KOPT-K1 (cell line): Measurements from ENCODE around the gene ZNF564.

Experiments used
- H3K27ac ChIP-seq: fragments of 200-600 bp; sonication (generic); 2 replicates; pipeline ENCODE4 v1.5.1; 2016; ENCODE audit warnings: antibody characterized with exemption, mild to moderate bottlenecking, low read depth, low read length; ENCODE audit not compliant: poor library complexity, severe bottlenecking
- H3K36me3 ChIP-seq: fragments of 200-600 bp; sonication (generic); 2 replicates; pipeline ENCODE4 v1.5.1; 2017; ENCODE audit warnings: antibody characterized with exemption, mild to moderate bottlenecking, low read length, moderate library complexity; ENCODE audit not compliant: insufficient read depth
- H3K9me3 ChIP-seq: fragments of 200-600 bp; sonication (generic); 2 replicates; pipeline ENCODE4 v1.5.1; 2017; ENCODE audit warnings: antibody characterized with exemption, low read length, mild to moderate bottlenecking; ENCODE audit not compliant: insufficient read depth, poor library complexity, severe bottlenecking

Gene ZNF564

GRCh38 chr19:12484011-12484370 lies 67.3 kb downstream of the ZNF564 start:
- Histone ChIP-seq H3K9me3 (no peaks in the 10 kb centered on the region), H3K27ac (peak overlapping the region; percentile 55), H3K36me3 (no peaks in the 10 kb centered on the region)

- Histone ChIP-seq H3K9me3 (no peaks in the 10 kb centered on the region), H3K27ac (peak overlapping the region; percentile 15), H3K36me3 (no peaks in the 10 kb centered on the region)
Observed at GRCh38 chr19:12482509-12482886, 68.8 kb downstream of the ZNF564 start.

DNA sequence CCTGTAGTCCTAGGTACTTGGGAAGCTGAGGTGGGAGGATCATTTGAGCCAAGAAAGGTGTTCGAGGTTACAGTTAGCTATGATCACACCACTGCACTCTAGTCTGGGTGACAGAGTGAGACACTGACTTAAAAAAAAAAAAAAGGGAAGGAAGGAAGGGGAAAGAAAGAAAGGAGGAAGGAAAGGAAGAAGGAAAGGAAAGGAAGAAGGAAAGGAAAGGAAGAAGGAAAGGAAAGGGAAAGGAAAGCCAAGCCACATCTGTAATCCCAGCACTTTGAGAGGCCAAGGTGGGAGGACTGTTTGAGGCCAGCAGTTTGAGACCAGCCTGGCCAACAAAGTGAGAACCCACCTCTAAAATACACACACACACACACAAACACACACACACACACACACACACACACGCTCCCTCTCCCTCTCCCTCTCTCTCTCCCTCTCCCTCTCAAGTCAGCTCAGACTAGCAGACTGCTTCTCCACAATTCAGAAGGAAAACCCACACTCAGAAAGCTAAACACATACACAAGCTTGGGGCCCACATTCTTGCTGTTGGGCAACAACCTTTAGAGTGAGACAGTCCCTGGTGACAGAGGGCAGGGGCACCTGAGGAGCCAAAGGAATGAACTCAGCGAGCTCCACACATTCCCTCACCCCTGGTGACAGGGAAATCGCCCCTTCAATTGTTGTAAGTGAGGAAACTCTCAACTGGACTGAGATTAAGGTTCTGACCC lies 69.3 kb downstream of the ZNF564 start:
- no peaks in the 10 kb centered on the region for H3K36me3 ChIP-seq
- peak overlapping the region; percentile 15 for H3K27ac ChIP-seq
- no peaks in the 10 kb centered on the region for H3K9me3 ChIP-seq

GRCh38 chr19:12478234-12478941 lies 72.9 kb downstream of the ZNF564 start:
- H3K9me3 ChIP-seq = peaks cover 12% of the 10 kb centered on the region
- H3K27ac ChIP-seq = no peak overlapping the region
- H3K36me3 ChIP-seq = no peaks in the 10 kb centered on the region
